NCI-H2196 (cell line): ENCODE measurements around the gene NTM.

Experiments used
- DNase-seq: peaks from one replicate; lab custom pipeline; 2025; ENCODE audit not compliant: unreplicated experiment; lab: John Stamatoyannopoulos, UW

Gene NTM

GRCh38 chr11:131845255-131845654 is 474.8 kb downstream of the NTM start:
- no peak for DNase-seq

DNA sequence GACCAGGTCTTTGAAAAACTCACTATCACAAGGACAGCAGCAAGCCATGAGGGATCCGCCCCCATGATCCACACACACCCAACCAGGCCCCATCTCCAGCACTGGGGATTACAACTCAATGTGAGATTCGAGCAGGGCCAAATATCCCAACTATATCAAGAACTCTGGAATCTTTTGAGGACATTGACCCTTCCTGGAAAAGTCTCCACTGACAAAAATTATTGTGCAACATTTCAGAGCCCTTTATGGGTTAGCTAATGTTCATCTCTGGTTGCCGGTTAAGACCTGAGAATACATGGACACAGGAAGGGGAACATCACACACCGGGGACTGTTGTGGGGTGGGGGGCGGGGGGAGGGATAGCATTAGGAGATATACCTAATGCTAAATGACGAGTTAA is 479.1 kb downstream of the NTM start:
- DNase-seq: no peak

GRCh38 chr11:131850507-131850906 is 480.1 kb downstream of the NTM start:
- DNase-seq: no peak

DNA sequence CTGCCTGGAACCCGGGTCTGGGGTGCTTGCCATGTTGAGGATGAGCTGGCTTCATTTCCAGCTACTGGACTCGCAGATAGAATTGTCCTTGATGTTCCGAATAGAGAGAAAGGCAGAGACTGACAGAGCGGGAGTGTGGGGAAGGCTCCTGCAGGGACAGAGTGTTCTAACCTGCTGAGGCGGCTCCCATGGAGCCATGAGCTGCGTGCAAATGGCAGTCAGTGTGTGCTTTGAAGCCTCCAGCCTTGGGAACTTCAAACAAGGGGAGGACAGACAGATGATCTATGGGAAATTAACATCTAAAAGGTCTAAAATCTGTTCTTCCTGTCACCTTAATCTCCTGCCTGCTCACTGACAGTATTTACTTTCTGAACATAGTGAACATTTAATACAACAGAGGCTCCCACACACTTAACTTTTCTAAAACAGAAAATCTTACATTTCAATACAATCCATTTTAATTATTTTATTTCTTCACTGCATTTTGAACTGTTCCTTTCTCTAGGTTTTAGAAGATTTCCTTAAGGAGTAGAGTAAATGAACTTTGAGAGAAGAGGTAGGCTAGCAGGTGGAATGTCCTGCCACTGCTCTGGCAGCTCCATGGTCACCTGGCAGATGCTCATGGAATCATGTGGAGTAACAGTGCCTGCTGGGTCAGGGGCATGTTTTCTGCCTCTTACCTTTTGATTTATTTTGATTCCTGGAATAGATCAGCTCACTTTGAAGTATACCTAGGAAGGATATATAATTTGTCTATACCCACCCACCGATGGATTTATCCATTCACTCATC is 481.7 kb downstream of the NTM start:
- DNase-seq: no peak

- no peak for DNase-seq
Observed at GRCh38 chr11:131852757-131853156, 482.3 kb downstream of the NTM start.

- no peak for DNase-seq
Observed at GRCh38 chr11:131854391-131854790, 484.0 kb downstream of the NTM start.

DNA sequence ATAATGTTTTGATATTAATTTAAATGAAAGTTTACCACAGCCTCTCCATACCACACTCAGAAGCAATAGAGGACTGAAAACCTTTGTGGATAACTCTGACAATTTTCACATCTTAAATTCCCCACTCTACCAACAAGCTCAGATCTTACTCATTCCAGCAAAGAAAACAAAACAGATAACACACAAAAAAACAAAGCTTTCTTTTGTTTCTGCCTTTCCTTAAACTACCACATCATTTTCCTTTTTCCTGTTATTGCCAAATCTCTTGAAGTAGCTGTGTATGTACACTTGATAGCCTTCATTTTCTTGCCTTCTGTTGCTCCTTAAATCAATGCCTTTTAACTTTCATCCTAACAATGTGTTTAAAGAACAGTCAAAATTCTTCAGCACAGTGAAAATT is 484.9 kb downstream of the NTM start:
- no peak for DNase-seq

- no peak for DNase-seq
Observed at GRCh38 chr11:131857246-131857645, 486.8 kb downstream of the NTM start.

DNA sequence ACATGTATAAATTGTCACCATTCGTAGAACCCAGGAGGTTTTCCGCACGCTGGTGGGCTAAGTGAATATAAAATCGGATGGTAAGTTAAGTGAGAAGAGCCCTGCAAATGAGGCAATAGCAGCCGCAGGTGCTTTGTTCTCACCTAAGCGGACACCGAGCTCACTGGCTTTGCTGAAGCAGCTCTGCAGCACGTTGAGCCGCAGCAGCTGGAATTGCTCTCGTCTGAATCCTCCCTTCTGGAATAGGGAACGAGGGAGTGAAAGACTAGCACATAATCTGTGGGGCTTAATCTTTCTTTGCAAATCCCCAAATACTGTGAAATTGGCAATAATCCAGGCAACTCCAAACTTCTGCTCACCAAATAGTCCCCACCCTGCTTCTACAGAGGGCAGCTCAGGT is 488.1 kb downstream of the NTM start:
- no peak for DNase-seq

DNA sequence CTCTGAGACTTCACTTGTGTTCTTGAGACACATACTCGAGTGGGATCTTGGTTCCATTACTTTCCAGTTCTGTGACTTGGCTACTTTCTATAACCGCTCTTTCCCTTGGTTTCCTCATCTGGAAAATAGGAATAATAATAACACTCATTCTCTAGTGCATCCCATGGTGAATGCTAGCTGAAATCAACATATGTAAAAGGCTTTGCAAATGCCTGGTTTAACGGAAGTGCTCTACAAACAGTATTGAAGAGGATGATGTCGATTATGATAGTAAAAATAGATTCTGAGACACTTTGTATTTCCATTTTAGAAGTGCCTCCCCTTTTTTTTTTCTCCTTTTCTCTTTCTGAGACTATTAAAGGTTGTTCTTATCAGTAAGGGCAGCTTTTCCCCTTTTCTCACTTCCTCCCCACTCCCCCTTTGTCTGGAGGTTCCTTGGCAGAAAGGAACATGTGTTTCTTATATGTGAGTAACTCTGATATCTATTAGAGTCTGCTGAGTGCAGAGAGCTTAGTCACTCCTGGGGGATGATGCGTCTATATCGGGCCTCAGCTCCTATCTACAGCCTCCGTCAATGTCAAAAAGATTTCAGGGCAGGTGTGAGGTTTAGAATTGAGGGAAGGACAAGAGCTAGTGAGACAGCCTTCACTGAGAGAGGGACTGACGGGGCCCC is 489.3 kb downstream of the NTM start:
- DNase-seq: no peak

- DNase-seq: no peak
Observed at GRCh38 chr11:131864228-131864627, 493.8 kb downstream of the NTM start.

DNA sequence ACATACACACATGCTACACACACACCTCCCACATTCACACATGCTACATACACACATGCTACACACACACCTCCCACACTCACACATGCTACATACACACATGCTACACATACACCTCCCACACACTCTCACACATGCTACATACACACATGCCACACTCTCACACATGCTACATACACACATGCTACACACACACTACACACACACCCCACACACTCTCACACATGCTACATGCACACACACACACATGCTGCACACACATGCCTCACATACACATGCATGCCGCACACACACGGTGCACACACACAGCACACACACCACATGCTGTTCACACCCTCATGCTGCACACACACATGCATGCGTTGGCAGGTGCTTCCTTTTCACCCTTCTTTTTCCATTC is 495.4 kb downstream of the NTM start:
- DNase-seq: no peak

DNA sequence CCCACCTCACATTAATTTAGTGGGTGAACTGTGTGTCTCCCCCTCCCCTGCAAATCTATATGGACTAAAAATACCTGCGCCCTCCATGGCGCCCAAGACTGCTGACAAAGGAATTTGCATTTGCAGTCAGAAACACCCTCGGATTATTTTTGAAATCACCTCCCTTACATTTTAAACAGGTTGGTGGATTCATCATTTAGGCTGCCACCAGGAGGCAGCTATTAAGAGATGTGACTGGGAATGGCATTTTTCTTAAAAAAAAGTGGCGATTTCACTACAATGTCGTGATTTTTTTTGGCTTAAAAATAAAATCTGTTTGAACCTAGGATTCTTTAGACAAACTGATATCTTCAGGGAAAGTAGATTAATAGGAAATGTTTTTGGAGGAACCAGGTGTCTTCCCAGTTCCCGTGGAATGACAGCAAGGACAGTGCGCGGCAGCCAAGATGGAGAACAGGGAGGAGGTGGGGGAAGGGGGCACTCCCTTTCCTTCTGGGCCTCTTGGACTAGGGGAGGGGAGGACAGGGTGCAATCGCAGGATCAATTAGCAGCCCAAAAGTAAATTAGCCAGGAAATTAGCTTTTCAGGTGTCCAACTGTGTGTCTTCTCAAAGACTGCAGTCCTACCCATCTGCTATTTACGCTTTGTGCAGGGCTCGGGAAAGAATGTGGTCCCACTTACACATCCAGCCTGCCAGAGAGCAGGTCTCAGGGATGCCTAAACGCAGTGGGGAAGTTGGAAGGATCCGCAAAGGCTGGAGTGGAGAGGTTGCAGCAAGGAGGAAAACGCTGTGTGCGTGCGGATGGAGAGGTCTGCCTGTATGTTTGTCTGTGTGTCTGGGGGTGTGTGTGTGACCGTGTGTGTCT is 496.4 kb downstream of the NTM start:
- DNase-seq: no peak

DNA sequence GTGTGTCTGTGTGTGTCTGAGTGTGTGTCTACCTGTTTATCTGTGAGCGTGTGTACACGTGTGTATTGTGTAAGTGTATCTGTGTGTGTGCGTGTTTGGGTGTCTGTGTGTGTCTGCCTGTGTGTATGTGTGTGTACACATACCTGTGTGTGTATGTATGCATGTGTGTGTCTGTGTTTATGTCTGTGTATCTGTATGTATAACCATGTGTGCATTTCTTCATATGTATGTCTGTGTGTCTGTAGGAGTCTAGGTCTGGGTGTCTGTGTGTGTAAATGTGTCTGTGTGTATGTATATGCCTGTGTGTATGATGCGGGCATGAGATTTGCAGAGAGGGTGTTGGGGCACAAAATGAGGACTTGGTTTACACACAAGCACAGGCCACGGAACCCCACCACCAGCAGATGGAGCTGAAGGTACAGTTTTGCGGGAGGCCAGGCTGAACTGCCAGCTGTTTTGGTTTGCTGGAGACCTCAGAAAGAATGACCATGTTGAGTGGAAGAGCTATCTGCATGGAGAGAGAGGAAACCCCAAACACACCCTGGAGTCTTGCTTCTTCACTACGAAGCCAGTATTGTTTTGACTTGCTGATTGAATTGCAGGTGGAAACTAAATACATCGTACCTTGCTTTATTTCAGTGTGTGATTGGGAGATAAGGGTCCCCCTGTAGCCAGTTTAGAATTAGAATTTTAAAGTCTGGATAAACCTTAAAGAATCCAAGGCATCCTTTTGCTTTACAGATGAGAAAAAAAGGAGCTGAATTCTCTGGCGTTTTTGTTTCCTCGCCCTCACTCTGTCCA is 497.2 kb downstream of the NTM start:
- no peak for DNase-seq

GRCh38 chr11:131868629-131869507 is 498.5 kb downstream of the NTM start:
- no peak for DNase-seq

DNA sequence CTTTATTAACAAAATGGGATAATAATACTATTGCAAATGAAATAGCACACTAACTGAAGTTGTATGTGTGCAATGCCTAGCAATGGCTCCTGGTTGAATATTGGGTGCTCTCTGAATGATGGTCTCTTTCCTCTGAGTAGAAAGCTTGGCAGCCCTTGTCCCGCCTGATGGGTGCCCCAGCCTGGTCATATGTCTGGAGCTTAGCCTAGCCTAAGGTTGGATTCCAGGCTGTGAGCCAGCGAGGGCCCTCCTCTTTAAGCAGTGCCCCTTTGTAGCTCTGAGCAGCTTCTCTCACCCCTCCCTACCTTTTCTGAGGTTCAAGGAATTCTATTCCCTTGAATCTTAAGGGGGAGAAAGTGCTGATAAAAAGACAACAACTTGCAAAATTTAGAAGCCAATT is 499.9 kb downstream of the NTM start:
- DNase-seq: no peak

DNA sequence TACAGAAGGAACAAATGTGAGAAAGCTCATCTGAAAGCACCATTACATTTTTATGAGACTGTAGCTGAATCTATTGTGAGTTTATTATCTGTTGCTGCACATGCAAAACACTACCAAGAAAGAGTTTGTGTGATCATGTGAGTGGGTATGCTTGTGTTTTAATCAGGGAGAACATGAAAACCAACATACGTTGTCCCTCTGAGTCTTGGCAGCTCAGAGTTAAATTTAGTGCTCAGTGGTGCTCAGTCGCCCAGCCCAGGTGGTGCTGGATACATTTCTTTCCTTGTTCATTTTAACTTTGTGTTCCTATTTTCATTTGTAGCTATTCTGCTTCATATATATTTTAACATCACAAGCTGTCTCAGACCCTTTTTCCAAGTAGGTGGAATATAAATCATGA is 500.6 kb downstream of the NTM start:
- no peak for DNase-seq

DNA sequence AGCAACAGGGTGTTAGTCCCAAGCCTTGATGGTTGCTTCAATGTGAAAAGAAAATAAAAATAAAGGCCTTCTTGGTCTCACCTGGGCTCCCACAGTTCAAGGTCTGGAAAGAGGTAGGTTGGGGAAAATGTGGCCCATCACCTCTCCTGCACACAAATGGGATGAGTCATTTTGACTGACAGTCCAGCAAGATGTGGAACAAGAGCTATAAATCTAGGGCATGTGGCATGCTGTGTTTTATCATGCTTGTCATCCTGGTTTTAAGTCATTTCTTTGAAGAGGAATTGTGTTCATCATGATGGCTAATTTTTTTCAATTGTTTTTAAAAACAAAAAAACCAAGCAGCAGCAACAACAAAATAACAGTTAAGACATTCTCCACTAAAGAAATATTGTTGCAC is 503.7 kb downstream of the NTM start:
- DNase-seq: no peak

DNA sequence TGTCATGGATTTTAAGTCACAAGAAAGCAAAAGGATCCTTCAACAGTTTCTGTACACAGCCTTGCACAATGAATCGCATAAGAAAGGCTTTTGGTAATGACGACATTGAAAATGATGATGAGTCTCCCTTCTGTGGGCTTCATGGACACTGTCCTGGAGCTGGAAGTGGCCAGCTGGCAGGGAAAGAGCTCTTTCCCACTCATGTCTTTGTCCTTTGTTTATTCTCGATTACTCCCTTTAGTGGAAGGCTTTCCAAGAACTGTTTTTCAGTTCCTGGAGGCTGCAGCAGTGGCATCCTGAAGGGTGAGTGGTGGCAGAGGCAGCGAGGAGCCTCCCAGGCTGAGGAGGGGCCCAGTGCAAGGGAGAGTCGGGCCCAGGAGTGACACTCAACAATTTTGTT is 505.2 kb downstream of the NTM start:
- no peak for DNase-seq
